Measurements from ENCODE around the gene RNF157.

DNA sequence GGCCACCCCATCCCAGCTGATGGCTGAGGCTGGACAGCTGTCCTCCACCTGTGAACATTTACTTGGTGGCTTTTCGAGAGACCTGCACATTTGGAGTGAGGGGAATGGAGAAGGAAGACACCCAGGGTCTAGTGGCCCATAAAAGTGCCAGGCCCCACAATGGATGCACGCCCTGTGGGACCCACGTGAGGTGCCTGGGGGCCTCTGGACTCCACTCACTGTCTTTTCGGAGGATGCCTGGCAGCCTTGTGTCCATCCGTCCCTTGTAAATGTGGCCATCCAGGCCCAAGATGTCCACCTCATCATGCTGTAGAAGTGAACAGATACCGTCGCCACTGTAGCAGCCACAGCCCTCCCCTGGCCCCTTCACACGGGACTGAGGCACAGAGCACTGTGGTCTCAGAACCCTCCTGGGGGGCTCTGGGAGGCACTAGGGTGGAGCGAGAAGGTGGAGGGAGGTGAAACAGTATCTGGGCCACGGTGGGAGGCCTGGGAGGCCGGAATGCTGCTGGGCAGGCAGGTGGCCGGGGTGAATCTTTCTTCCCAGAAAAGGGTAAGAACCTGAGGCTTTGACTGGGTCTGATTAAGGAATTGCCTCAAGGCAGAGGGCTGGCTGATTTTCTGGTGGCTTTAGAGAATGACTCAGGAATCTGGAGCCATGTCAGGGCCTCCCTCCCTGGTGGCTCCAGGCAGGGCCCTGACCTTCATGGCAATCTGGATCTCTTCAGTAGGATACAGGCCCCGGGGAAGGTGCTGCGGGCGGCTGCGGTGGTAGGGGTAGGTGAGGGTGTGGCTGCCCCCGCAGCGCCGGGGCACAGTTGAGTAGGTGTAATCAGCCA is 36.4 kb upstream of the RNF157 start:
- TF ChIP-seq POLR2A (IDR thresholded peaks at IDR 0.05) = no peak
- TF ChIP-seq, protein P1, sequence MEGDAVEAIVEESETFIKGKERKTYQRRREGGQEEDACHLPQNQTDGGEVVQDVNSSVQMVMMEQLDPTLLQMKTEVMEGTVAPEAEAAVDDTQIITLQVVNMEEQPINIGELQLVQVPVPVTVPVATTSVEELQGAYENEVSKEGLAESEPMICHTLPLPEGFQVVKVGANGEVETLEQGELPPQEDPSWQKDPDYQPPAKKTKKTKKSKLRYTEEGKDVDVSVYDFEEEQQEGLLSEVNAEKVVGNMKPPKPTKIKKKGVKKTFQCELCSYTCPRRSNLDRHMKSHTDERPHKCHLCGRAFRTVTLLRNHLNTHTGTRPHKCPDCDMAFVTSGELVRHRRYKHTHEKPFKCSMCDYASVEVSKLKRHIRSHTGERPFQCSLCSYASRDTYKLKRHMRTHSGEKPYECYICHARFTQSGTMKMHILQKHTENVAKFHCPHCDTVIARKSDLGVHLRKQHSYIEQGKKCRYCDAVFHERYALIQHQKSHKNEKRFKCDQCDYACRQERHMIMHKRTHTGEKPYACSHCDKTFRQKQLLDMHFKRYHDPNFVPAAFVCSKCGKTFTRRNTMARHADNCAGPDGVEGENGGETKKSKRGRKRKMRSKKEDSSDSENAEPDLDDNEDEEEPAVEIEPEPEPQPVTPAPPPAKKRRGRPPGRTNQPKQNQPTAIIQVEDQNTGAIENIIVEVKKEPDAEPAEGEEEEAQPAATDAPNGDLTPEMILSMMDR (IDR thresholded peaks at IDR 0.05) = no peak
